A549 (cell line): ENCODE results near the gene GATA5. TPM values are rescaled to one million over a fixed set of nuclear protein-coding genes. Genes with fewer than 3 reads are reported as not detected.

Source experiments
- ATAC-seq, 2 experiments: fragments of 200-7000 bp in 1 of 2; fragments of >200 bp in 1 of 2; cut with Nextera tagmentation in 1 of 2; cut with Tn5 transposase in 1 of 2; 3 replicates each; pipeline versions ENCODE4 v1.8.0 to v1.9.1; 2018 to 2020; ENCODE audit warnings: mild to moderate bottlenecking in 1 of 2, moderate library complexity in 1 of 2
- CTCF ChIA-PET: fragments of 300-600 bp; sonication (Branson Sonifier 250); formaldehyde crosslinking; extraction: SDS; loops from one replicate; lab custom pipeline; 2021; ENCODE audit warnings: antibody characterized with exemption, inconsistent platforms; lab: Yijun Ruan, JAX
- POLR2A ChIA-PET: fragments of 350-600 bp; formaldehyde crosslinking; extraction: SDS; loops from one replicate; lab custom pipeline; 2021; ENCODE audit warnings: antibody characterized with exemption, inconsistent platforms; lab: Yijun Ruan, JAX
- DNase-seq, 2 experiments: peaks; one replicate each; pipeline versions ENCODE4 v3.0.0 to v3.0.0-alpha.2; 2011 to 2016; ENCODE audit warnings: low read depth in 1 of 2, low spot score in 1 of 2
- FAIRE-seq: peaks from 2 replicates; lab custom pipeline; 2011; peaks lifted over from hg19 to GRCh38; lab: Jason Lieb, UNC
- H3K27ac ChIP-seq, 2 experiments: fragments of >200 bp; sonication (Bioruptor Twin); formaldehyde crosslinking; 3 replicates each; pipeline ENCODE4 v1.5.1; 2016 to 2017
- H3K4me1 ChIP-seq: fragments of >200 bp; sonication (Bioruptor Twin); formaldehyde crosslinking; 3 replicates; pipeline ENCODE4 v1.6.1; 2016
- H3K4me2 ChIP-seq: fragments of >200 bp; sonication (Bioruptor Twin); formaldehyde crosslinking; 3 replicates; pipeline ENCODE4 v1.6.1; 2016
- H3K4me3 ChIP-seq: fragments of >200 bp; sonication (Bioruptor Twin); formaldehyde crosslinking; 3 replicates; pipeline ENCODE4 v1.5.1; 2016
- H3K9me3 ChIP-seq: fragments of >200 bp; sonication (Bioruptor Twin); formaldehyde crosslinking; 3 replicates; pipeline ENCODE4 v1.6.1; 2016
- ATOH8 ChIP-seq: fragments of 250-450 bp; sonication (Bioruptor Pico); IDR thresholded peaks from 2 replicates; pipeline ENCODE4 v1.5.0; 2020; ENCODE audit warnings: low read depth, mild to moderate bottlenecking, moderate library complexity
- BCL3 ChIP-seq: fragments of >200 bp; sonication (Bioruptor Twin); formaldehyde crosslinking; IDR thresholded peaks from 3 replicates; pipeline ENCODE4 v1.6.1; 2016
- CBX2 ChIP-seq: fragments of 200-600 bp; sonication (generic); IDR thresholded peaks from 2 replicates; pipeline ENCODE4 v1.6.1; 2016; ENCODE audit warnings: low read depth, mild to moderate bottlenecking, borderline replicate concordance
- CBX8 ChIP-seq: fragments of 200-600 bp; sonication (generic); IDR thresholded peaks from 2 replicates; pipeline ENCODE4 v1.6.1; 2016
- CHD2 ChIP-seq: fragments of 150-350 bp; IDR thresholded peaks from 2 replicates; pipeline ENCODE4 v1.6.1; 2014; ENCODE audit warnings: low read length; ENCODE audit not compliant: partially characterized antibody
- EHF ChIP-seq: fragments of 250-450 bp; sonication (Bioruptor Pico); IDR thresholded peaks from 2 replicates; pipeline ENCODE4 v1.5.0; 2020; ENCODE audit warnings: mild to moderate bottlenecking
- FOSB ChIP-seq: fragments of 250-450 bp; sonication (Bioruptor Pico); IDR thresholded peaks from 2 replicates; pipeline ENCODE4 v1.5.0; 2020; ENCODE audit warnings: mild to moderate bottlenecking, moderate library complexity
- FOSL2 ChIP-seq, 2 experiments: fragments of 450-650 bp in 1 of 2; fragments of >200 bp in 1 of 2; sonication (Bioruptor Twin) in 1 of 2; formaldehyde crosslinking; IDR thresholded peaks; 2 replicates each; pipeline versions ENCODE4 v1.5.0 to v1.6.1; 2016 to 2020; ENCODE audit warnings: mild to moderate bottlenecking in 1 of 2, moderate library complexity in 1 of 2
- FOXS1 ChIP-seq: fragments of 250-450 bp; sonication (Bioruptor Pico); IDR thresholded peaks from 2 replicates; pipeline ENCODE4 v1.5.0; 2020; ENCODE audit warnings: mild to moderate bottlenecking, moderate library complexity
- GATA3 ChIP-seq: IDR thresholded peaks from 2 replicates; pipeline ENCODE4 v1.6.1; 2012; ENCODE audit warnings: borderline replicate concordance
- HDAC2 ChIP-seq: fragments of 200-600 bp; sonication (generic); IDR thresholded peaks from 2 replicates; pipeline ENCODE4 v1.6.1; 2016
- JUNB ChIP-seq: fragments of >200 bp; sonication (Bioruptor Twin); formaldehyde crosslinking; IDR thresholded peaks from 2 replicates; pipeline ENCODE4 v1.6.1; 2016
- MAZ ChIP-seq: fragments of 150-350 bp; IDR thresholded peaks from 2 replicates; pipeline ENCODE4 v1.6.1; 2014; ENCODE audit warnings: antibody characterized with exemption, low read depth, low read length, borderline replicate concordance
- PBX3 ChIP-seq: IDR thresholded peaks from 2 replicates; pipeline ENCODE4 v1.6.1; 2012
- POLR2AphosphoS2 ChIP-seq: conservative IDR thresholded peaks from 2 replicates; pipeline ENCODE4 v1.6.1; 2012; ENCODE audit warnings: low read length, improper control_type of control experiment, inconsistent platforms
- RARB ChIP-seq: fragments of 250-450 bp; sonication (Bioruptor Pico); IDR thresholded peaks from 2 replicates; pipeline ENCODE4 v1.8.0; 2021; ENCODE audit warnings: mild to moderate bottlenecking, moderate library complexity
- RFX5 ChIP-seq: fragments of 450-650 bp; IDR thresholded peaks from 2 replicates; pipeline ENCODE4 v1.7.1; 2014; ENCODE audit warnings: antibody characterized with exemption, mild to moderate bottlenecking, moderate library complexity
- RNF2 ChIP-seq: fragments of 200-600 bp; sonication (generic); IDR thresholded peaks from 2 replicates; pipeline ENCODE4 v1.6.1; 2016; ENCODE audit warnings: low read depth, mild to moderate bottlenecking, antibody characterized with exemption, moderate library complexity, borderline replicate concordance
- ZC3H11A ChIP-seq: fragments of 450-650 bp; IDR thresholded peaks from 2 replicates; pipeline ENCODE4 v1.6.1; 2014; ENCODE audit warnings: antibody characterized with exemption, mild to moderate bottlenecking
- ZFP36 ChIP-seq: fragments of 450-650 bp; IDR thresholded peaks from 2 replicates; pipeline ENCODE4 v1.6.1; 2014; ENCODE audit warnings: borderline replicate concordance; ENCODE audit not compliant: partially characterized antibody
- WGBS: methylation state at CpG from one replicate; pipeline ENCODE4 v1.1.6; 2017; ENCODE audit errors: missing lambda C conversion rate; 5-methylcytosine and 5-hydroxymethylcytosine counted together
- polyA plus RNA-seq, 4 experiments: library from polyadenylated mRNA; depleted of rRNA in 3 of 4; stranded (reverse); fragments of >200 nt; fragmentation: RNase III in 1 of 4; extraction: RNeasy Plus Mini Kit Qiagen cat#74134 plus additional on column Dnase treatment in 1 of 4; gene quantifications; 2 replicates in 3 of 4; 3 replicates in 1 of 4; pipeline ENCODE4 v1.2.3, GENCODE V29; 2011 to 2017
- TF ChIP-seq, protein P1 (sequence below): IDR thresholded peaks from 2 replicates; pipeline ENCODE4 v1.6.1; 2012; ENCODE audit warnings: low read depth, borderline replicate concordance
- TF ChIP-seq, protein P2 (sequence below): fragments of 200-600 bp; sonication (generic); IDR thresholded peaks from 2 replicates; pipeline ENCODE4 v1.6.1; 2016; ENCODE audit warnings: antibody characterized with exemption, mild to moderate bottlenecking, moderate library complexity

The GATA5 gene
- polyA plus RNA-seq, 2 of the 4 experiments (the other 2 are of a cell fraction): 0.21 to 0.72 TPM

GRCh38 chr20:62448038-62448437, 27.8 kb downstream of the GATA5 start:
- Histone ChIP-seq H3K27ac (no peak overlapping the region), H3K4me2 (no peak overlapping the region), H3K4me3 (no peak overlapping the region), H3K4me1 (no peaks in the 10 kb centered on the region), H3K9me3 (no peaks in the 10 kb centered on the region)
- ChIA-PET CTCF (interaction anchor here (1.2 to 2.5 kb wide), 4 partner anchors 10 to 169 kb away, joined by 3 to 9 read pairs (median 4); no protein-coding TSS in a partner anchor), POLR2A (no interaction called here)
- FAIRE-seq: no peak
- DNase-seq: no peak
- ATAC-seq: no peak
- 33% methylated on average over 10 of the region's 10 CpGs for WGBS
- TF ChIP-seq FOXS1 (no peak), RNF2 (no peak), FOSB (CRISPR knock-in tag) (no peak), CHD2 (no peak), FOSL2 (IDR thresholded peaks at IDR 0.05) (no peak), FOSL2 (CRISPR knock-in tag; IDR thresholded peaks at IDR 0.05) (no peak), PBX3 (no peak), CBX8 (no peak), ZC3H11A (no peak), RARB (CRISPR knock-in tag) (no peak), RFX5 (no peak), POLR2AphosphoS2 (no peak), BCL3 (no peak), CBX2 (no peak), GATA3 (no peak), EHF (CRISPR knock-in tag) (no peak)
- TF ChIP-seq, protein P1, sequence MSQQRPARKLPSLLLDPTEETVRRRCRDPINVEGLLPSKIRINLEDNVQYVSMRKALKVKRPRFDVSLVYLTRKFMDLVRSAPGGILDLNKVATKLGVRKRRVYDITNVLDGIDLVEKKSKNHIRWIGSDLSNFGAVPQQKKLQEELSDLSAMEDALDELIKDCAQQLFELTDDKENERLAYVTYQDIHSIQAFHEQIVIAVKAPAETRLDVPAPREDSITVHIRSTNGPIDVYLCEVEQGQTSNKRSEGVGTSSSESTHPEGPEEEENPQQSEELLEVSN: no peak

DNA sequence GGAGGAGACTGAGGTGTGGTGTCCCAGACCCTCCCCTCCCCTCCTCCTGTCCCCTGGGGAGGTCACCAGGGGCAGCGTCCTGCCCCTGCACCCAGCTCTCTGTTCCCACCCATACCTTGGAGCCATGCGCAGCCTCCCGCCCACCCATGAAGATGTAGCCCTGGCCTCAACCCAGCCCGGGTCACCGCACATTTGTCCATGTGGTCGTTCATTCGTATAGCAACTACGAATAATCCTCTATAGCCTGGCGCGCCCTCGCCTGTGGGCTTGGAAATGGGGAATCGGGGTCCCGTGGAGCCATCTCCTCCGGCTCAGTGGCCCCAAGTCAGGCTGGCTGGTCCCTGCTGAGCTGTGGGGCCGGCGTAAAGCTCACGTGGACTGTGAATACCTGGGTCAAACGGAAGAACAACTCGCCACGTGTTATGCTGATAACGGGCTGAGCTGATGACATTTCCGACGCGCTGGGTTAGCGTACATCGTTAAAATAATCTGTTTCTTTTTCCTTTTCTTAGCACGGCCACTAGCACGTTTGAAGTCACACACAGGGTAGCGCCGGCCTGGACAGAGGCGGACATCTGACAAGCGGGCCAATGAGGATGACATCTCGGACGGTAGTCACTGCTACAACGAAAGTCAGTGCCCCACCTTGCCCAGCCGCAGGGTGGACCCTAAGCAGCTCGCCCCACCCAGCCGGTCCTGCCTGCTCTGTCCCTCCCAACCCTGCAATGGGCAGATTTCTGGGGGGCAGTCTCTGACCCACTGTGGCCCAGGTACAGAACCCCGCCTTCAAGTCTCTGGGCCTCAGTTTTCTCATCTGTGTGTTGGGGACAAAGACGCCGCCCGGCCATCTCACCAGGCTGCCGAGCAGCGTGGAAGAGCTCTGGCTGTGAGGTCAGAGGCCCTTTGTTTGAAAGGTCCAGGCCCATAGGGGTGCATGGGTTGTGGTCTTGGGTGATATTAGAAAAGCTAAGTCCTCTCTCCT, 28.6 kb downstream of the GATA5 start:
- Histone ChIP-seq H3K4me1 (no peaks in the 10 kb centered on the region), H3K4me3 (no peak overlapping the region), H3K4me2 (no peak overlapping the region), H3K27ac (no peak overlapping the region), H3K9me3 (no peaks in the 10 kb centered on the region)
- FAIRE-seq (no peak), ATAC-seq (no peak), DNase-seq (no peak)
- ChIA-PET CTCF (interaction anchor here (1.2 to 1.8 kb wide), 3 partner anchors 37 to 170 kb away, joined by 3 to 5 read pairs (median 4); no protein-coding TSS in a partner anchor), POLR2A (no interaction called here)
- no peak for TF ChIP-seq PBX3
- no peak for TF ChIP-seq JUNB
- no peak for TF ChIP-seq ATOH8 (CRISPR knock-in tag)
- no peak for TF ChIP-seq HDAC2
- no peak for TF ChIP-seq CBX8
- no peak for TF ChIP-seq FOSB (CRISPR knock-in tag)
- TF ChIP-seq, protein P2, sequence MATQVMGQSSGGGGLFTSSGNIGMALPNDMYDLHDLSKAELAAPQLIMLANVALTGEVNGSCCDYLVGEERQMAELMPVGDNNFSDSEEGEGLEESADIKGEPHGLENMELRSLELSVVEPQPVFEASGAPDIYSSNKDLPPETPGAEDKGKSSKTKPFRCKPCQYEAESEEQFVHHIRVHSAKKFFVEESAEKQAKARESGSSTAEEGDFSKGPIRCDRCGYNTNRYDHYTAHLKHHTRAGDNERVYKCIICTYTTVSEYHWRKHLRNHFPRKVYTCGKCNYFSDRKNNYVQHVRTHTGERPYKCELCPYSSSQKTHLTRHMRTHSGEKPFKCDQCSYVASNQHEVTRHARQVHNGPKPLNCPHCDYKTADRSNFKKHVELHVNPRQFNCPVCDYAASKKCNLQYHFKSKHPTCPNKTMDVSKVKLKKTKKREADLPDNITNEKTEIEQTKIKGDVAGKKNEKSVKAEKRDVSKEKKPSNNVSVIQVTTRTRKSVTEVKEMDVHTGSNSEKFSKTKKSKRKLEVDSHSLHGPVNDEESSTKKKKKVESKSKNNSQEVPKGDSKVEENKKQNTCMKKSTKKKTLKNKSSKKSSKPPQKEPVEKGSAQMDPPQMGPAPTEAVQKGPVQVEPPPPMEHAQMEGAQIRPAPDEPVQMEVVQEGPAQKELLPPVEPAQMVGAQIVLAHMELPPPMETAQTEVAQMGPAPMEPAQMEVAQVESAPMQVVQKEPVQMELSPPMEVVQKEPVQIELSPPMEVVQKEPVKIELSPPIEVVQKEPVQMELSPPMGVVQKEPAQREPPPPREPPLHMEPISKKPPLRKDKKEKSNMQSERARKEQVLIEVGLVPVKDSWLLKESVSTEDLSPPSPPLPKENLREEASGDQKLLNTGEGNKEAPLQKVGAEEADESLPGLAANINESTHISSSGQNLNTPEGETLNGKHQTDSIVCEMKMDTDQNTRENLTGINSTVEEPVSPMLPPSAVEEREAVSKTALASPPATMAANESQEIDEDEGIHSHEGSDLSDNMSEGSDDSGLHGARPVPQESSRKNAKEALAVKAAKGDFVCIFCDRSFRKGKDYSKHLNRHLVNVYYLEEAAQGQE: no peak
- no peak for TF ChIP-seq MAZ
- no peak for TF ChIP-seq ZFP36
- 70% methylated on average over 39 of the region's 44 CpGs for WGBS
